K562 (cell line): ENCODE results near the gene MATR3. TPM values are rescaled to one million over a fixed set of nuclear protein-coding genes. Genes with fewer than 3 reads are reported as not detected.

Experiments used
- ATAC-seq: fragments of 200-7000 bp; cut with Tn5 transposase; 3 replicates; pipeline ENCODE4 v1.9.1; 2020; ENCODE audit warnings: moderate library complexity
- BruUV-seq: library from RNA; stranded (reverse); fragments of 400-500 nt; replicated peaks from 2 replicates; lab custom pipeline; 2021; lab: Mats Ljungman, UMichigan
- CTCF ChIA-PET: fragments of 300-600 bp; formaldehyde crosslinking; extraction: SDS; loops from one replicate; lab custom pipeline; 2021; ENCODE audit warnings: low intra/inter-chr PET ratio; lab: Yijun Ruan, JAX
- POLR2A ChIA-PET: fragments of 300-600, 350-650 bp; sonication (Branson Sonifier 250); formaldehyde crosslinking; extraction: SDS; loops from one replicate; lab custom pipeline; 2021; ENCODE audit warnings: antibody characterized with exemption, inconsistent platforms; lab: Yijun Ruan, JAX
- DNase-seq, 4 experiments: peaks; one replicate each; pipeline versions ENCODE4 v3.0.0 to v3.0.0-alpha.2; 2011 to 2018; ENCODE audit warnings: low spot score in 3 of 4, mixed read lengths in 3 of 4; ENCODE audit errors: extremely low read depth in 1 of 4
- FAIRE-seq: peaks from 2 replicates; lab custom pipeline; 2011; peaks lifted over from hg19 to GRCh38; lab: Jason Lieb, UNC
- H2AFZ ChIP-seq: 2 replicates; pipeline ENCODE4 v1.6.0; 2011; ENCODE audit warnings: low read depth, low read length, control low read depth, inconsistent platforms
- H3K27ac ChIP-seq: fragments of 200-600 bp; 3 replicates; pipeline ENCODE4 v1.8.0; 2011; ENCODE audit warnings: low read depth, mild to moderate bottlenecking, control low read depth, inconsistent platforms, low read length, moderate library complexity, mixed read lengths; ENCODE audit errors: extremely low read depth
- H3K27me3 ChIP-seq, 2 experiments: fragments of 300-600 bp in 1 of 2; 2 replicates in 1 of 2; 3 replicates in 1 of 2; pipeline versions ENCODE4 v1.6.0 to v1.8.0; 2011; ENCODE audit warnings: inconsistent platforms in 2 of 2, low read length in 2 of 2, mild to moderate bottlenecking in 1 of 2, mixed read lengths in 1 of 2, moderate library complexity in 1 of 2; ENCODE audit not compliant: control insufficient read depth in 2 of 2, insufficient read depth in 2 of 2
- H3K36me3 ChIP-seq: fragments of 300-600 bp; 3 replicates; pipeline ENCODE4 v1.8.0; 2011; ENCODE audit warnings: mild to moderate bottlenecking, low read length, inconsistent platforms; ENCODE audit not compliant: control insufficient read depth, insufficient read depth
- H3K4me1 ChIP-seq, 2 experiments: fragments of 200-600 bp in 1 of 2; replicated peaks in 1 of 2; 2 replicates in 1 of 2; 3 replicates in 1 of 2; pipeline versions ENCODE4 v1.5.1 to v1.8.0; 2011; ENCODE audit warnings: inconsistent platforms in 2 of 2, low read length in 2 of 2, mild to moderate bottlenecking in 1 of 2, mixed read lengths in 1 of 2, moderate library complexity in 1 of 2; ENCODE audit not compliant: control insufficient read depth in 2 of 2, insufficient read depth in 2 of 2
- H3K4me2 ChIP-seq: 2 replicates; pipeline ENCODE4 v1.6.1; 2011; ENCODE audit warnings: low read length, control low read depth, inconsistent platforms, mixed read lengths; ENCODE audit not compliant: insufficient read depth
- H3K4me3 ChIP-seq: fragments of 200-600 bp; sonication (generic), shearing (Covaris generic); 2 replicates; pipeline ENCODE4 v1.5.1; 2016; ENCODE audit warnings: control low read depth, inconsistent platforms
- H3K79me2 ChIP-seq: fragments of 200-600 bp; 3 replicates; pipeline ENCODE4 v1.8.0; 2011; ENCODE audit warnings: low read length, inconsistent platforms; ENCODE audit not compliant: control insufficient read depth, insufficient read depth
- H3K9ac ChIP-seq, 2 experiments: 2 replicates each; pipeline versions ENCODE4 v1.6.0 to v1.6.1; 2011; ENCODE audit warnings: low read depth in 2 of 2, low read length in 2 of 2, control low read depth in 1 of 2, inconsistent platforms in 1 of 2, mild to moderate bottlenecking in 1 of 2, mixed read lengths in 1 of 2; ENCODE audit not compliant: insufficient read depth in 1 of 2
- H3K9me1 ChIP-seq: one replicate; pipeline ENCODE4 v1.6.0; 2011; ENCODE audit warnings: inconsistent platforms, mild to moderate bottlenecking, low read length, moderate library complexity; ENCODE audit not compliant: control insufficient read depth, insufficient read depth
- H3K9me3 ChIP-seq: replicated peaks from 2 replicates; pipeline ENCODE4 v1.5.1; 2011; ENCODE audit warnings: low read depth, low read length, inconsistent platforms; ENCODE audit not compliant: control insufficient read depth, insufficient read depth
- H4K20me1 ChIP-seq: replicated peaks from 2 replicates; pipeline ENCODE4 v1.6.1; 2011; ENCODE audit warnings: low read length, inconsistent platforms, mixed read lengths; ENCODE audit not compliant: control insufficient read depth, insufficient read depth
- CBX5 ChIP-seq: IDR thresholded peaks from 2 replicates; pipeline ENCODE4 v1.6.1; 2014; ENCODE audit warnings: low read depth, borderline replicate concordance
- CHD1 ChIP-seq: fragments of 200-600 bp; sonication (generic); IDR thresholded peaks from one replicate; pipeline ENCODE4 v1.6.1; 2012; ENCODE audit warnings: mild to moderate bottlenecking, moderate library complexity, low read length, inconsistent platforms
- HCFC1 ChIP-seq: IDR thresholded peaks from 2 replicates; pipeline ENCODE4 v1.6.1; 2012; ENCODE audit warnings: low read depth, low read length, improper control_type of control experiment
- HDAC1 ChIP-seq, 2 experiments: fragments of 450-650 bp; IDR thresholded peaks; 2 replicates each; pipeline ENCODE4 v1.6.1; 2016 to 2017; ENCODE audit warnings: inconsistent platforms in 1 of 2, mild to moderate bottlenecking in 1 of 2, moderate library complexity in 1 of 2
- L3MBTL2 ChIP-seq: fragments of 450-650 bp; IDR thresholded peaks from 2 replicates; pipeline ENCODE4 v1.6.1; 2016; ENCODE audit warnings: mild to moderate bottlenecking, moderate library complexity
- LEF1 ChIP-seq: fragments of 450-650 bp; IDR thresholded peaks from 2 replicates; pipeline ENCODE4 v1.6.1; 2016; ENCODE audit warnings: mild to moderate bottlenecking
- NELFE ChIP-seq: IDR thresholded peaks from 2 replicates; pipeline ENCODE4 v1.6.1; 2011; ENCODE audit warnings: mild to moderate bottlenecking; ENCODE audit not compliant: insufficient read depth, insufficient read length
- PPARD ChIP-seq: fragments of 250-450 bp; sonication (Bioruptor Pico); IDR thresholded peaks from 2 replicates; pipeline ENCODE4 v1.8.0; 2022; ENCODE audit warnings: inconsistent platforms, mild to moderate bottlenecking, moderate library complexity
- SAFB ChIP-seq: fragments of 200-400 bp; formaldehyde crosslinking; IDR thresholded peaks from 2 replicates; pipeline ENCODE4 v1.6.1; 2017; ENCODE audit warnings: low read depth, low read length, borderline replicate concordance
- SNIP1 ChIP-seq: fragments of 450-650 bp; IDR thresholded peaks from 2 replicates; pipeline ENCODE4 v1.7.1; 2017; ENCODE audit warnings: low read depth, mild to moderate bottlenecking
- WGBS: fragments of 100-300 bp; shearing (Covaris generic); methylation state at CpG from one replicate; pipeline ENCODE4 v1.1.6; 2016; ENCODE audit warnings: low coverage, mixed read lengths; ENCODE audit not compliant: insufficient coverage; ENCODE audit errors: missing lambda C conversion rate; 5-methylcytosine and 5-hydroxymethylcytosine counted together
- in situ Hi-C: fragments of 300-500 bp; cut with MboI; formaldehyde crosslinking; loops from 4 replicates; pipeline ENCODE4 v1.15.0; 2018; ENCODE audit warnings: inconsistent platforms, mixed read lengths
- intact Hi-C: fragments of 100-400 bp; cut with micrococcal nuclease; formaldehyde crosslinking; loops from 2 replicates; pipeline ENCODE4 v1.14.2; 2022
- polyA plus RNA-seq, 8 experiments: library from polyadenylated mRNA; depleted of rRNA in 4 of 8; stranded (reverse) in 5 of 8; unstranded in 3 of 8; fragments of >200 nt; fragmentation: Nextera tagmentation in 2 of 8; fragmentation: Illumina TruSeq in 1 of 8; extraction: Ambion mirVana in 2 of 8; extraction: Trizol in 1 of 8; gene quantifications; 2 replicates each; pipeline versions ENCODE4 v1.2.1 to v1.2.3, GENCODE V29; 2011 to 2014; ENCODE audit warnings: inconsistent platforms in 1 of 8, missing spikeins in 1 of 8
- total RNA-seq, 7 experiments: library from RNA; depleted of rRNA in 6 of 7; stranded (reverse); fragments of >200 nt in 6 of 7; fragmentation: Illumina TruSeq in 2 of 7; extraction: Trizol in 2 of 7; gene quantifications; 2 replicates each; pipeline versions ENCODE4 v1.2.1 to v1.2.3, GENCODE V29; 2011 to 2021; ENCODE audit warnings: low replicate concordance in 1 of 7

Gene MATR3
- total and polyA plus RNA-seq, 9 of the 15 experiments (the other 6 are each of a cell fraction or from before 2014, with no cell fraction given): 150 to 425 (median 263) TPM

- POLR2A ChIA-PET: no interaction called here
- CTCF ChIA-PET: no interaction called here
- in situ Hi-C loops: loop anchor here (10.0 kb wide), 1 partner anchor 680 kb away; no protein-coding TSS in a partner anchor
- no peak for TF ChIP-seq L3MBTL2
- no peak for TF ChIP-seq HDAC1 (IDR thresholded peaks at IDR 0.05)
- no peak for TF ChIP-seq SNIP1
- TF ChIP-seq NELFE: no peak
- no peak for TF ChIP-seq SAFB
- TF ChIP-seq HCFC1: no peak
- no peak for TF ChIP-seq LEF1
- TF ChIP-seq CBX5: no peak
- TF ChIP-seq CHD1: no peak
- TF ChIP-seq PPARD: no peak
- TF ChIP-seq, all 486 proteins: peak for 0
- Histone ChIP-seq H3K36me3 (no peaks in the 10 kb centered on the region), H3K9me3 (no peaks in the 10 kb centered on the region), H3K9ac (no peak overlapping the region), H2AFZ (no peak overlapping the region), H4K20me1 (no peaks in the 10 kb centered on the region), H3K27ac (no peak overlapping the region), H3K9me1 (no peaks in the 10 kb centered on the region), H3K27me3 (no peaks in the 10 kb centered on the region), H3K4me1 (peaks cover 0 to 23% of the 10 kb centered on the region in 2 experiments; a peak in 4 of 5 replicates), H3K4me2 (no peak overlapping the region), H3K79me2 (no peaks in the 10 kb centered on the region), H3K4me3 (no peak overlapping the region)
- WGBS: 63% methylated on average over 2 of the region's 2 CpGs
- no peak for FAIRE-seq
- ATAC-seq: no peak
- no TSS peak for BruUV-seq
- no peak for DNase-seq
- intact Hi-C loops: no loop called here
Observed at GRCh38 chr5:139265001-139265400, 28.5 kb upstream of the MATR3 start.
